HG03025 (cell line): Measurements from ENCODE around the gene SPP1.
"Not testable (repeated sequence)": the region's sequence is repeated elsewhere in the genome, so short reads cannot be mapped to it uniquely, and the experiment has no call there.

ENCODE experiments used
- ATAC-seq: cut with Tn5 transposase; IDR thresholded peaks from one replicate; pipeline ENCODE4 v1.9.1; 2021; ENCODE audit warnings: mild to moderate bottlenecking, moderate library complexity; ENCODE audit not compliant: unreplicated experiment, low FRiP score

The SPP1 gene

GRCh38 chr4:88017516-88018297, 42.2 kb downstream of the SPP1 start:
- no peak for ATAC-seq

DNA sequence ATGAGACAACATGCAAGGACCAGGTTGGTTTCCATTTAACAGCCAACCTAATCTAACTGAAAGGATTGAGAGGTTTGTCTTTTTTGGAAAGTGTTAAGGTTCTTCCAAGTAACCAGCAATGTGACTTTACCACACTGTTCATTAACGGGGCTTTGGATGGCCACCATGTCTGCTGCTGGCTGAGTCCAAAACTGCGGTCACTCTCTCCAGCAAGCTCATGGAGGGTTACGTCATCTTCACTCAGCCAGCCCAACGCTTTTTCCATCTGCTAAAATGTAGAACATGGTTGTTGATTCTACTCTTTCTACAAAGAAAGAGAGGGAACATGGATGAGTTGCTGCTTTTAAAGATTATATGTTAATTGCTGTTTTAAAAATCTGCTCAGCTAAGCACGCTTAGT, 43.0 kb downstream of the SPP1 start:
- no peak for ATAC-seq

DNA sequence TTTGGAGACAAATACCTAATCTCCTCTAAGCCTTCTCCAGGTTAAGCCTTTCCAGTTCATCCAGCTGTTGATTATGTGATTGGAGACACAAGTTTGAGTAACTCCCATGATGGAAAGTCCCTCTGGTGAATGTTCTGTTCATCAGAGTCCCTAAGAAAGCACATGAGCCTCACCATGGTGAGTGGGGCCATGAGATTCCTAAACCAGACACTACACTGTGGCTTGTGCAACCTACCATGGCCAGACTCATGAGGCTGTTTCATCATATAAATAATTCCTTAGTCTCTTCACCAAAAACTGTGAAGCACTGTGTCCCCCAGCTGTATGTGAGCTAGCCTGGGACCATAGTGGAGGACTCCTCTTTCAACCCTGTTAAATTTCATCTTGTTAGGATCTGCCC, 46.3 kb downstream of the SPP1 start:
- no peak for ATAC-seq

- ATAC-seq, result no peak
These were observed 46.8 kb downstream of the SPP1 start for GRCh38 chr4:88022289-88022688.

DNA sequence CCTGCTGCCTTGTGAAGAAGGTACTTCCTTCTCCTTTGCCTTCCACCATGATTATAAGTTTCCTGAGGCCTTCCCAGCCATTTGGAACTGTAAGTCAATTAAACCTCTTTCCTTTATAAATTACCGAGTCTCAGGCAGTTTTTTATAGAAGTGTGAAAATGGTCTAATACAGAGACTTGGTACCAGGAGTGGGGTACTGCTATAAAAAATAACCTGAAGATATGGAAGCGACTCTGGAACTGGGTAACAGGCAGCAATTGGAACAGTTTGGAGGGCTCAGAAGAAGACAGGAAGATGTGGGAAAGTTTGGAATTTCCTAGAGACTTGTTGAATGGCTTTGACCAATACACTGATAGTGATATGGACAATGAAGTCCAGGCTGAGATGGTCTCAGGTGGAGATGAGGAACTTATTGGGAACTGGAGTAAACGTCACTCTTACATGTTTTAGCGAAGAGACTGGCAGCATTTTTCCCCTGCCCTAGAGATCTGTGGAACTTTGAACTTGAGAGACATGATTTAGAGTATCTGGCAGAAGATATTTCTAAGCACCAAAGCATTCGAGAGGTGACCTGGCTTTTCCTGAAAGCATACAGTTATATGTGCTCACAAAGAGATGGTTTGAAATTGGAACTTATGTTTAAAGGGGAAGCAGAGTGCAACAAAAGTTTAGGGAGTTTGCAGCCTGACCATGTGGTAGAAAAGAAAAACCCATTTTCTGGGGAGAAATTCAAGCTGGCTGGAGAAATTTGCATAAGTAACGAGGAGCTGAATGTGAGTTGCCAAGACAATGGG, 50.6 kb downstream of the SPP1 start:
- not testable (repeated sequence) for ATAC-seq

DNA sequence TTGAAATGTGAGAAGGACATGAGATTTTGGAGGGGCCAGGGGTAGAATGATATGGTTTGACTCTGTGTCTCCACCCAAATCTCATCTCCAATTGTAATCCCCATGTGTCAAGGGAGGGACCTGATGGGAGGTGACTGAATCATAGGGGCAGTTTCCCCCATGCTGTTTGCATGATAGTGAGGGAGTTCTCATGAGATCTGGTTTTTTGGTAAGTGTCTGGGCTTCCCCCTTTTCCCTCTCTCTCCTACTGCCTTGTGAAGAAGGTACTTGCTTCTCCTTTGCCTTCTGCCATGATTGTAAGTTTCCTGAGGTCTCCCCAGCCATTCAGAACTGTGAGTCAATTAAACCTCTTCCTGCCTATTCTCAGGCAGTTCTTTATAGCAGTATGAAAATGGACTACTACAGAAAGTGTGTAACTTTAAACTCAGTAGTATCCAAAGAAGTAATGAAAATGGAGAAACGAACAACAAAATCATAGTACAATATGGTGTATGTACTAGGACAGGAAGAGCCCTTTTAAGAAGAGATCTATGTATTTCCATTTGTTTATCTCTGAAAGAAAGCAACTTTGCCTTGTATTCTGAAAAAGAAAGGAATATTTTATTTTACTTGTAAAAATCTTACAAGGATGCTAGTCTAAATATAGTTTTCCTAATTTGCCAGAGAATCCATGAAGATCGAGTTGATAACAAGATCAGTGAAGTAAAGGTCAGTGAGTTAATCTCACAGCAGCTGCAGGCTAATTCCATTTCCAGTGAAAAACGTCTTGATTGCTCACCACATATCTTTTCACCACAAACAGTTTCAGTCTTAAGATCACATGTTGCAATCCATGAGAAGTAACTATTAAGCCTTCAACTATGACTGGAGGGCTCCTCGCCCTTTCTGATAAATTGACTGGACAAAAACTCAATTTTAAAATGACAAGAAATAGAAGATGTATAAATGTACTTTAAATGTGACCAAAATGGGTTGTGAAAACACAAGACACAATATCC, 52.4 kb downstream of the SPP1 start:
- ATAC-seq, result no peak

DNA sequence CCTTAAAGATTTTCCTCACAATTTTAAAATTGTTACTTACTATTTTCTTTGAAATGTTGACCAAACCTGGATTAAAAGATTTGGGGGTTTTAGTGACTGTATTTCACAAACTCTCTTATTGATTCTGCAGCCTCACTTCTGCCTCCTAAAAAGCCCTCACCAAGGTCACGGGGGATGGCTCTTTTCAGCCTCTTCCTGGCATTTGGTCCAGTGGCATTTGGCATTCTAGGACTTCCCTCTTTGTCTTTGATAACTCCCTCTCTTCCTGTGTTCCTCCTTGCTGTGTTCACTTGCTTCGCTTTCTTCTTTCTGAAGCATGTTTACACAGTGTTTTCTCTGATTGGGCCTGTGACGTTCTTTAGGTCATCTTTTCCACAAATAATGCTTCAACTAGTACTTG, 53.4 kb downstream of the SPP1 start:
- no peak for ATAC-seq

DNA sequence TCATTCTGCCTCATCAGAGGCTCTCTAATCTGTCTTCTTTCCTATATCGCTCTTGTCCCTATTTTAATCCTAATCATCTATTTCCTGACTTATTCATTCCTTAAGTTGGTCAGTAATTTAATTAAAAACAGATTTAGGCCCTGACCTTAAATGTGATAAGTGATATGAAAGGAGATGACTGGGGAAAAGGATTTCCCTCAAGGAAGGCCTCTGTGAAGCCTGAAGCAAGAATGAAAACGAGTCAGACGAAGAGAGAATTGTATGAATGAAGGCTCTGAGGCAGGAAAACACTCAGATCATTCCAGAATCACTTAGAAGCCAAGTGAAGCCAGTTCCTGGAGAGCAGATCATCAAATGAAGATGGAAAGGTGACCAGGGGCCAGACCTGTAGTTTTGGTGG, 54.0 kb downstream of the SPP1 start:
- no peak for ATAC-seq

DNA sequence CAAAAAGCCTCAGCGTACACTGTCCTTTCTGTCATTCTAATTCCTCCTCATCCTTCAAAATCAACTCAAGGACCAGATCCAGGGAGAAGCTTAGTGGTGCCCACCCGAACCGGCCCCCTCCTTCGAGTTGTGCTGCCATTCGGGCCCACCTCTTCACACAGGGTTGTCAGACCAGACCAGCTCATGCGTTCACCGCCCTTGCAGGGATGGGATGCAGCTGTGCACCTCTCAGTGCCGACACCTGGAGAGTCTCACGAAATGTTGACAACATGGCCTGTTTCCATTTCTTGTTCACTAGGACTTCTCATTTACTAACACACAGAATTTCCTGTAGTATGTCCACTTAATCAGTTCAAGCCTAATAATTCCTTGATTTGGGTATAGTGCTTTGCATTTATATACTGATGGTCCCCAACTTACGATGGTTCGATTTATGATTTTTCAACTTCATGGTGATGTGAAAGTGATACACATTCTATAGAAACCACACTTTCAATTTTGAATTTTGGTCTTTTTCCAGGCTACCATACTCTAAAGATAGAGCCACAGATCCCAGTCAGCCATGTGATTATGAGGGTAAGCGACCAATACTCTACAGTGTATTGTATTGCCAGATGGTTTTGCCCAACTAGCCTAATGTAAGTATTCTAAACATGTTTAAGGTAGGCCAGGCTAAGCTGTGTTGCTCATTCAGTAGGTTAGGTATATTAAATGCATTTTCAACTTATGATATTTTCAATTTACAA, 55.2 kb downstream of the SPP1 start:
- no peak for ATAC-seq
